Measurements from ENCODE around the gene PHF2.
"Not testable (repeated sequence)": the region's sequence is repeated elsewhere in the genome, so short reads cannot be mapped to it uniquely, and the experiment has no call there.

The PHF2 gene

GRCh38 chr9:93663877-93664548 lies 87.6 kb downstream of the PHF2 start:
- in situ Hi-C loops (cut with MboI; ENCODE audit: low sequenced_read_pairs) = no loop called here

- in situ Hi-C loops (cut with MboI; ENCODE audit: low sequenced_read_pairs) = no loop called here
Measured at GRCh38 chr9:93664549-93665120, 88.3 kb downstream of the PHF2 start.

DNA sequence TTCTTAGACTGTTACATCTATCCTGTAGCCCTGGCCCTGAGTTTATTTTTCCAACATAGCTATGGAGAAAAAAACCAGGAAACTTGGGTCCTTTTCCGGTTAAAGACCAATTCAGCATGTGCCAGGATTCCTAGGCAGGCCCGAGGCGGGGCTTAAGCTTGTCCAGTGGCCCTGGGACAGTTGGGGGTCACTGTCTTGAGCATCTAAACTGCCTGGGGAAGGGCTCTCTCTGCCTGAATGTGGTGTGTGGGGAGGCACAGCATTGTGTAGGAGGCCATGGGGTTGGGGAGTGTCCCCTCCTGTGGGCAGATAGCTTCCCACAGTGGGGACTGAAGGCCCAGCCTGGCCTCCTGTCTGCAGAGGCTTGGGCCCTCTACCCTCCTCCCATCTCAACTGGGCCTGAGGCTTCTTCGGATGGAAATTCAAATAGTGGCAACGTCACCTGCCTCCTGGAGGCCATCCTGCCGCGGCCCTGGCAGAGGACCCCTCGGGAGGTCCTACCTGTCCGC lies 88.8 kb downstream of the PHF2 start:
- in situ Hi-C loops (cut with MboI; ENCODE audit: low sequenced_read_pairs) = no loop called here

- in situ Hi-C loops (cut with MboI; ENCODE audit: low sequenced_read_pairs) = no loop called here
Measured at GRCh38 chr9:93665637-93666438, 89.5 kb downstream of the PHF2 start.

- in situ Hi-C loops (cut with MboI; ENCODE audit: low sequenced_read_pairs) = not testable (repeated sequence)
Measured at GRCh38 chr9:93666439-93666784, 90.0 kb downstream of the PHF2 start.

DNA sequence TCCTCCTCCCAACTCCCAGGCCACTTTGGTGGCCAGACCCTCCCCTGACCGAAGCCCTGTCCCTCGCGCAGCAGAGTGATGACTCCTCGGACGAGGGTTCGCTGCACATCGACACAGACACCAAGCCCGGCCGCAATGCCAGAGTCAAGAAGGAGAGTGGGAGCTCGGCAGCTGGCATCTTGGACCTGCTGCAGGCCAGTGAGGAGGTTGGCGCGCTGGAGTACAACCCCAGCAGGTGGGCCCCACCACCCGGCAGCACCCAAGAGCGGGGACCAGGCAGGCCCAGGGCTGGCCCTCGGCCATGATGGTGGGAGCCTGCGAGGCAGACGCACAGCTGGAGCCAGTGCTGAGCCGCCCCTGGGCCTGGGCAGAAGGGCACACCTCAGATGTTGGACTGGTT lies 90.6 kb downstream of the PHF2 start:
- in situ Hi-C loops (cut with MboI; ENCODE audit: low sequenced_read_pairs) = no loop called here

GRCh38 chr9:93667627-93668026 lies 91.2 kb downstream of the PHF2 start:
- in situ Hi-C loops (cut with MboI; ENCODE audit: low sequenced_read_pairs) = no loop called here

DNA sequence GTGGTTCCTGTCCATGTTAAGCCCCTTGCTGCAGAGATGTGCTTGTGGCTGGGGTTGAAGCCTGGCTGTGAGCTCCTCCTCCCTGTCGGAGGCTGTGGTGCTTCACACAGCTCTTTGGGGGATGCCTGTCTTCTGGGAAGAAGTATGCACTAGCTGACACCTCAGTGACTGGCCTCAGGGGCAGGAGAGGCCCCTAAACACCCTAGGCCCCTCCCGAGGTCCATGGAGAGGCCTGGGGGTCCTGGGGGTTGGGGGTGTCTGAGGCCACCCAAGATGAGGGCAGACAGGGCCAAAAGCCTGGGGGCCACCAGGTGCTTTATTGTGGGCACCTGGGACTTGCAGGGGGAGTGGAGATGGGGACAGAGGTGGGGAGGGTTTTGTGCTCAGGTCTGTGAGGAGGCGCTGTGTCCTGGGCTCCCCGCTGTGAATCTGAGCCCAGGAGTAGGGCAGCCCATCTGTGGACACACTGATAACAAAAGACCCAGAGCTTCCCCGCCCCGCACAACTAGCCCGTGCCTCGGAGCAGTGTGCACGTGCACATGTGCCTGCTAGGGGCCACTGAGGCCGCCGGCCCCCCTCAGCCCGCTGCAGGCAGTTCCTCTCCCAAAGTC lies 92.0 kb downstream of the PHF2 start:
- in situ Hi-C loops (cut with MboI; ENCODE audit: low sequenced_read_pairs) = no loop called here

- in situ Hi-C loops (cut with MboI; ENCODE audit: low sequenced_read_pairs) = no loop called here
Measured at GRCh38 chr9:93669116-93669957, 93.0 kb downstream of the PHF2 start.

DNA sequence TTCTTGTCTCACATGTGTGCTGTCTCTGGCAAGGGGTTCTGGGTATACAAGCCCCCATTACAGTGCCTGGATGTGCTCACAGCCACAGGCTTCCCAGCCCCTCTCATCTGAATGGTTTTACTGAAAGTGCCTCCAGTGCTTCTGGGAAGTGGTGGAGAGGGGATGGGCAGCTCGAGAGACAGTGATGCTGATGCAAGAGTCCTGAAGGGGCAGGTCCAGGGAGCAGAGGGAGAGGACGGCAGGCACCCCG lies 93.5 kb downstream of the PHF2 start:
- in situ Hi-C loops (cut with MboI; ENCODE audit: low sequenced_read_pairs) = no loop called here

- in situ Hi-C loops (cut with MboI; ENCODE audit: low sequenced_read_pairs) = no loop called here
Measured at GRCh38 chr9:93670208-93671019, 94.0 kb downstream of the PHF2 start.

GRCh38 chr9:93671020-93671338 lies 94.6 kb downstream of the PHF2 start:
- in situ Hi-C loops (cut with MboI; ENCODE audit: low sequenced_read_pairs) = no loop called here

GRCh38 chr9:93672330-93673020 lies 96.1 kb downstream of the PHF2 start:
- in situ Hi-C loops (cut with MboI; ENCODE audit: low sequenced_read_pairs) = not testable (repeated sequence)

GRCh38 chr9:93673021-93673838 lies 96.8 kb downstream of the PHF2 start:
- in situ Hi-C loops (cut with MboI; ENCODE audit: low sequenced_read_pairs) = no loop called here

- in situ Hi-C loops (cut with MboI; ENCODE audit: low sequenced_read_pairs) = no loop called here
Measured at GRCh38 chr9:93673839-93674334, 97.5 kb downstream of the PHF2 start.

DNA sequence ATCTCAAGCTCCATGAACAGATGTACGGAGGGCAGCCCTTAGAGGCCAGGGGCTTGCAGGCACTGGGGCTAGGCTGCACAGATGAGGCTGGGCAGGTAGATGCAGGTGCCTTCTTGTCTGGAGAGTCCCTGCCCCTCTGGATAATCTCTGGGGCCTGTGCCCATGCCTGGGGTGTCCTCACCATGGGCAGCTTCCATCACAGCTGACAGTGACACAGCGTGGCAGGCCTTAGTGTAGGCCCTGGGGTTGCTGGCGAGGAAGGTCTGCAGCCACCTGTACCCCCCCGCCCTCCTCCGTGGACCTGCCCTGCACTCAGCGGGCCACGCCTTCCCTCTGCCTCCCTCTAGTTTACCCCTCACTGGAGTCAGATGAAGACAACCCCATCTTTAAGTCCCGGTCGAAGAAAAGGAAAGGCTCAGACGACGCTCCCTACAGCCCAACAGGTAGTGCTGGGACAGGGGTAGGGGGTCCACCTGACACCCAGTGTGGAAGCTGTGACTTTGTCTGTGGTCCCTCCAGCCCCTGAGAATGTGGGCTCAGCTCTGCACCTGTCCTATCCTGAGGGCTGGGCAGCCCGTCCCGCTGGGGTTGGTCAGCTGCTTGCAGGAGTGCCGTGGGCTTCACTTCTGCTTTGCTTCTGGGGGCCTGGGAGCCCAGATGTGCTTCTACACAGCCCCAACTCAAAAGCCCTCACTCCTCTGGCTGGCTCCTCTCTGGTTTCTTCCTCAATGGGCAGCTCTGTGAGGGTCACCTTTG lies 98.4 kb downstream of the PHF2 start:
- in situ Hi-C loops (cut with MboI; ENCODE audit: low sequenced_read_pairs) = loop anchor here (25.0 kb wide), 1 partner anchor 288 kb away; the partner anchor contains the start of gene BARX1

GRCh38 chr9:93675336-93676150 lies 99.2 kb downstream of the PHF2 start:
- in situ Hi-C loops (cut with MboI; ENCODE audit: low sequenced_read_pairs) = loop anchor here (25.0 kb wide), 1 partner anchor 287 kb away; the partner anchor contains the start of gene BARX1

All from HL-60/S4 treated with retinoic acid at 250 ng/mL for 4 days and 3 days (cell line).